Activated naive CD4-positive, alpha-beta T cell treated with anti-CD3 and anti-CD28 coated beads, Interleukin-2, amount 50 U/mL, for 24 hours (primary cell): ENCODE measurements around the gene TRIM38.

ENCODE experiments used
- H3K27ac Mint-ChIP-seq: one replicate; pipeline ENCODE4 v1.8.0; 2021; ENCODE audit warnings: mild to moderate bottlenecking, mixed read lengths
- H3K27me3 Mint-ChIP-seq: one replicate; pipeline ENCODE4 v1.8.0; 2021; ENCODE audit warnings: mixed read lengths
- H3K36me3 Mint-ChIP-seq: one replicate; pipeline ENCODE4 v1.8.0; 2021; ENCODE audit warnings: mixed read lengths
- H3K4me1 Mint-ChIP-seq: one replicate; pipeline ENCODE4 v1.8.0; 2021; ENCODE audit warnings: mixed read lengths
- H3K4me3 Mint-ChIP-seq: one replicate; pipeline ENCODE4 v1.8.0; 2021; ENCODE audit warnings: mild to moderate bottlenecking, mixed read lengths
- H3K9me3 Mint-ChIP-seq: one replicate; pipeline ENCODE4 v1.8.0; 2021; ENCODE audit warnings: mixed read lengths

Gene TRIM38

DNA sequence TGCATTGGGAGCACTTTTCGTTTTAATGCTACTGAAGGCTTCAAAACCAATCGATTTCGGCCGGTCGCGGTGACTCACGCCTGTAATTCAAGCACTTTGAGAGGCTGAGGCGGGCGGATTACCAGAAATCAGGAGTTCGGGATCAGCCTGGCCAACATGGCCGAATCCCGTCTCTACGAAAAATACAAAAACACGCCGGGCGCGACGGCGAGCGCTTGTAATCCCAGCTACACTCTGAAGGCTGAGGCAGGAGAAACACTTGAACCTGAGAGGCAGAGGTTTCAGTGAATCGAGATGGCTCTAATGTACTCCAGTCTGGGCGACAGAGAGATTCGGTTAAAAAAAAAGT, 58.4 kb downstream of the TRIM38 start:
- H3K4me1 Mint-ChIP-seq: peaks cover 56% of the 10 kb centered on the region
- peak overlapping the region; percentile 89 for H3K27ac Mint-ChIP-seq
- H3K9me3 Mint-ChIP-seq: no peaks in the 10 kb centered on the region
- H3K4me3 Mint-ChIP-seq: peak overlapping the region; percentile 93
- H3K27me3 Mint-ChIP-seq: no peaks in the 10 kb centered on the region
- no peaks in the 10 kb centered on the region for H3K36me3 Mint-ChIP-seq

DNA sequence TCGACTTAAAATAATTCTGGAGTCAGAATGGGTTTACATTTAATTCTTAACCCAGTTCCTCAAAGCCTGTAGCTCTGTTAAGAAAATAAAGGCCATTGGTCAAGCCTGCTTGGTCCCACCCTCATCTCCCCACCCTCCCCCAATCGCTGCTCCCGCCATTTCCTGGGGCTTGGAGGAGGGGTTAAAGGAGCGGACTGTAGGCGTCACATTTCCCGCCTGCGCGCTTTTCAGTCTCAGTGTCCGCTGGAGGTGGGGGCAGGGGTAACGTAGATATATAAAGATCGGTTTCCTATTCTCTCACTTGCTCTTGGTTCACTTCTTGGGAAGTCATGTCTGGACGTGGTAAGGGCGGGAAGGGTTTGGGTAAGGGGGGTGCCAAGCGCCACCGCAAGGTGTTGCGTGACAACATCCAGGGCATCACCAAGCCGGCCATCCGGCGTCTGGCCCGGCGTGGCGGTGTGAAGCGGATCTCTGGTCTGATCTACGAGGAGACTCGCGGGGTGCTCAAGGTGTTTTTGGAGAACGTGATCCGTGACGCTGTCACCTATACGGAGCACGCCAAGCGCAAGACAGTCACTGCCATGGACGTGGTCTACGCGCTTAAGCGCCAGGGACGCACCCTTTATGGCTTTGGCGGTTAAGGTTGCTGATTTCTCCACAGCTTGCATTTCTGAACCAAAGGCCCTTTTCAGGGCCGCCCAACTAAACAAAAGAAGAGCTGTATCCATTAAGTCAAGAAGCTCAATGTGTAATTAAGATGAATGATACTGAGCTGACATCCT, 58.9 kb downstream of the TRIM38 start:
- Mint-ChIP-seq H3K36me3 (no peaks in the 10 kb centered on the region), H3K27me3 (no peaks in the 10 kb centered on the region), H3K4me3 (peak overlapping the region; percentile 93), H3K4me1 (peaks cover 62% of the 10 kb centered on the region), H3K27ac (peak overlapping the region; percentile 98), H3K9me3 (no peaks in the 10 kb centered on the region)

DNA sequence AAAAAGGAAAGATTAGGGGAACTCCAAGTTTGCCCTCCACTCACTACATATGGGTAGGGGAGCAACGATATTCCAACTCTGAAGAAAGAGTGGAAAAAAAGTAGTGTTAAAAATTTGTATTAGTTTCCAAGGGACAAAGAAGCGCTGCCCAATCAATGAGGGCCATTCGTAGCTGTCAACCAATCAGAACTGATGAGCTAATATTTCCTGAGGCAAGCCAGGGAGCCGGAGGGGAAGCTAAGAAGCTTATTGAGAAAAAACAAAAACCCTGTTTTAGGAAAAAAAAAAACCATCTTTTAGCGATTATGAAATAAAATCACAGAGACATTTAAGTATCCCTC, 59.5 kb downstream of the TRIM38 start:
- no peaks in the 10 kb centered on the region for H3K27me3 Mint-ChIP-seq
- H3K27ac Mint-ChIP-seq: peak overlapping the region; percentile 98
- H3K4me3 Mint-ChIP-seq: peak overlapping the region; percentile 93
- H3K9me3 Mint-ChIP-seq: no peaks in the 10 kb centered on the region
- H3K36me3 Mint-ChIP-seq: no peaks in the 10 kb centered on the region
- H3K4me1 Mint-ChIP-seq: peaks cover 66% of the 10 kb centered on the region

DNA sequence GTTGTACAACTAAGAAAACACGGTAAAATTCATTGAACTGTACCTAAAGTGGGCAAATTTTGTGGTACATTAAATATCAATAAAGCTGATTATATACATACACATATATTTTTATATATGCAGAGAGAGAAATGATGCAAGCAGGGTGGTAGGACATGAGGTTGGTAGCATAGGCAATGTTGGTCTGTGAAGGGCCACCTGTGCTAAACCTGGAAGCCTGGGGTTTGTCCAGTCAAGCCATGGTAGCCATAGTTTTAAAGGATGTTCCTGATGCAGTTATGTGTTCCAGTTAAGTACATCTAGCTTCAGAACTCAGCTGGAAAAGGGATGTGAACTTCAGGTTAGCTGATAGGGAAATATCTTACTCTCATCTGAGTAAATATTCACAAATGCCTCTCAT, 60.1 kb downstream of the TRIM38 start:
- no peaks in the 10 kb centered on the region for H3K36me3 Mint-ChIP-seq

DNA sequence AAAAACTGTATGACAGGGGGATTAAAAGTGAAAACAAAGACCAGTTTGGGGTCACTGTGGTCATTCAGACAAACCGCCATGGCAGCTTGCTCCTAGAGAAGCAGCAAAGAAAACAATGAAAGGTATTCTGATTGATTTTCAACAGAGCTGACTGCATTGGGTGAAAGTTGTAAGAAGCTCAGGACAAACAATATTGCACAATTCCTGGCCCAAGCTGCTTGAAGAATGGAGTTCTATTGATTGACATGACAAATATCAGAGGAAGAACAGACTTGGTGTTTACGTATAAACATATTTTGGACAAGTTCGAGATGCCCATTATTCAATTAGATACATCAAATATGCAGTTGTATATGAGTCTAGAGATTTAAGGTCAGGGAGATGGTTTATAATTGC, 62.0 kb downstream of the TRIM38 start:
- Mint-ChIP-seq H3K9me3 (no peaks in the 10 kb centered on the region), H3K36me3 (no peaks in the 10 kb centered on the region), H3K27ac (peak overlapping the region; percentile 78), H3K4me3 (no peak overlapping the region), H3K27me3 (no peaks in the 10 kb centered on the region), H3K4me1 (peaks cover 68% of the 10 kb centered on the region)

More for the DNA sequence above, 60.1 kb downstream of the TRIM38 start:
- no peaks in the 10 kb centered on the region for H3K9me3 Mint-ChIP-seq
- peaks cover 66% of the 10 kb centered on the region for H3K4me1 Mint-ChIP-seq
- no peaks in the 10 kb centered on the region for H3K27me3 Mint-ChIP-seq
- H3K4me3 Mint-ChIP-seq: peak overlapping the region; percentile 93
- no peak overlapping the region for H3K27ac Mint-ChIP-seq

DNA sequence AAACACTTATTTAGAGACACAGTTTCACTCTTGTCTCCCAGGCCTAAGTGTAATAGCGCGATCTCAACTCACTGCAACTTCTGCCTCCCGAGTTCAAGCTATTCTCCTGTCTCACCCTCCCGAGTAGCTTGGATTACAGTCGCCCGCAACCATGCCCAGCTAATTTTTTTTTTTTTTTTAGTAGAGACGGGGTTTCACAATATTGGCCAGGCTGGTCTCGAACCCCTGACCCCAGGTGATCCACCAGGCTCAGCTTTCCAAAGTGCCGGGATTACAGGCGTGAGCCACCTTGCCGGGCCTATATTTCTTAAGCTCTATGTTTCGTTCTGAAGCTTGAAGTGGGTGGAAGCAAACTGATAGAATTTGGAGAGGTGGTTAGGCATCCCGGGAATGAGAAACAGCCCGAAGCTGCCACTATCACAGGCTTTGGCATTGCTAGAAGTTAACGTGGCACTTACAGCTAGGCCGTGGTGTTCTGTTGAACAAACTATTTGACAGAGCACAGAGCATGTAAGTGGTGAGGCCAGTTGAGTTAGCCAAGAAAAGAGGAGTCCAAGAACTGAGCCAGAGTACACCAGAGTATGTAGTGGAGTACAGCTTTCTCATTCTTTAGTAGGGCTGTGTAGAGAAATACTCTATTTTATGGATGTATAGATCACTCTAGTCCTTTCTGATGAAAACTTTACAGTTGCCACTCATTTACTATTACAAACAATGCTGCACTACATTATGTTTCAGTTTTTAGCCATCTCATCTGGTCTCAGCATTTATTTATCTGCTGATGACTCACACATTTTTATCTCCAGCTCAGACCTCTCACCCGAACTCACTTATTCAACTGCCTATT, 62.7 kb downstream of the TRIM38 start:
- peak overlapping the region; percentile 96 for H3K27ac Mint-ChIP-seq
- H3K27me3 Mint-ChIP-seq: no peaks in the 10 kb centered on the region
- H3K9me3 Mint-ChIP-seq: no peaks in the 10 kb centered on the region
- peaks cover 64% of the 10 kb centered on the region for H3K4me1 Mint-ChIP-seq
- peak overlapping the region; percentile 86 for H3K4me3 Mint-ChIP-seq
- H3K36me3 Mint-ChIP-seq: no peaks in the 10 kb centered on the region

DNA sequence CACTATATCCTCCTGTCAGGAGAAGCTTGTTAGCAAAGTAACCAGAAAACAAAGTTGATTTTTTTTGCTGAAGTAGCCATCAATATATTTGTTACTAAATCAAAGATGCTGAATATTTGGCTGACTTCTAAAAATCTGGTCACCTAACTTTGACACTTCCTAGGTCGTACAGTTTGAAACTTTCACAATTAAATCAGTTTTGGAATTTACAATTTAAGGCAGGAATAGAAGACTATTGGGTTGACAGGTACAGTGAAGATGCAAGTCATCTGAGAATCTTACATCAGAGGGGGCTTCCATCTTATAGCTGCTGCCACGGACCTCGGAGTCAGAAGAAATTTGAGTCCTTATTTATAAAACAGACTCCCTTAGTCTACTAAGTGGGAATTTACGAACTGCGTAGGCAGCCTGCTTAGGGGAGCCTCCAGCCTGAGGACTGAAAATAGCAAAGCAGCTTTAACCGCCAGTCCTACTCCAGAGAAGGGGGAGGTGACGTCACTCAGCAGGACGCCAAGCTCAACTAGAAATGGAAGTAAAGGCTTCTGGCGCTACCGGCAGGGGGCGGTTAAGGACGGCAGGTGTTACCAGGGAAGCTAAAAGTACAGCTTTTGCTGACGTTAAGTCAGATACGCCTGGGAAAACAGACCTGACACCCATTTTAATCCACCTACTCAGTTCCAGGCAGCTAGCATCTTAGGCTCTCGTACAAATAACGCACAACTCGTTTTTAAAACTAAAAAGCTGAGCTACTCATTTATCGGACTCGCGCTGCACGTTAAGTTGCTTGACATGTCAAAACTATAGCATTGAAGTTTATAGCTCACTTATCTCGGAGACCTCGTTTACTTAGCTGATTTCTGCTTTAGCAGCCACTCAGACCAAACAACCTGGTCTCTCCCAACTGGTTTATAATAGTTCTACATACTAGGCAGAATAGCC, 63.6 kb downstream of the TRIM38 start:
- H3K9me3 Mint-ChIP-seq: no peaks in the 10 kb centered on the region
- H3K27ac Mint-ChIP-seq: peak overlapping the region; percentile 96
- H3K4me3 Mint-ChIP-seq: peak overlapping the region; percentile 86
- no peaks in the 10 kb centered on the region for H3K27me3 Mint-ChIP-seq
- H3K4me1 Mint-ChIP-seq: peaks cover 64% of the 10 kb centered on the region
- H3K36me3 Mint-ChIP-seq: no peaks in the 10 kb centered on the region

DNA sequence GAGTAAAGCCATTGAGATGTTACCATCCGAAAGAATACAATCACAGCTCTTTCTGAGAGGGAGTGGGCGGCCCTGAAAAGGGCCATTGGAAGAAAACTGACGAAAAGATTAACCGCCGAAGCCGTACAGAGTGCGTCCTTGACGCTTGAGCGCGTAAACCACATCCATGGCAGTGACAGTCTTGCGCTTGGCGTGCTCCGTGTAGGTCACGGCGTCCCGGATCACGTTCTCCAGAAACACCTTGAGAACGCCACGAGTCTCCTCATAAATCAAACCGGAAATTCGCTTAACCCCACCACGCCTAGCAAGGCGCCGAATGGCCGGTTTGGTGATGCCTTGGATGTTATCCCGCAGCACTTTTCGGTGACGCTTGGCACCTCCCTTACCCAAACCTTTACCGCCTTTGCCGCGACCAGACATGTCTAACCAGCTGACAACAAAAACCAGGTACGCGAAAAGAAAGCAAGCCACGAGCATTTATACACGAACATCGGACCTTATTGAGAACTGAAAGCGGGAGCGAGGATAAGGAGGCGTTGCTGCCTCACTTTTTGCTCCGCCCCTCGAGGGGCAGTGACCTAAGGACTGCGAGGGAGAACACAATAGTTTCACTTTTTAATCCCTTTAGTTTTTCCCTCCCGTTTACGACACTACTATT, 64.4 kb downstream of the TRIM38 start:
- Mint-ChIP-seq H3K4me1 (peaks cover 66% of the 10 kb centered on the region), H3K9me3 (no peaks in the 10 kb centered on the region), H3K36me3 (no peaks in the 10 kb centered on the region), H3K4me3 (peak overlapping the region; percentile 86), H3K27me3 (no peaks in the 10 kb centered on the region), H3K27ac (peak overlapping the region; percentile 96)

DNA sequence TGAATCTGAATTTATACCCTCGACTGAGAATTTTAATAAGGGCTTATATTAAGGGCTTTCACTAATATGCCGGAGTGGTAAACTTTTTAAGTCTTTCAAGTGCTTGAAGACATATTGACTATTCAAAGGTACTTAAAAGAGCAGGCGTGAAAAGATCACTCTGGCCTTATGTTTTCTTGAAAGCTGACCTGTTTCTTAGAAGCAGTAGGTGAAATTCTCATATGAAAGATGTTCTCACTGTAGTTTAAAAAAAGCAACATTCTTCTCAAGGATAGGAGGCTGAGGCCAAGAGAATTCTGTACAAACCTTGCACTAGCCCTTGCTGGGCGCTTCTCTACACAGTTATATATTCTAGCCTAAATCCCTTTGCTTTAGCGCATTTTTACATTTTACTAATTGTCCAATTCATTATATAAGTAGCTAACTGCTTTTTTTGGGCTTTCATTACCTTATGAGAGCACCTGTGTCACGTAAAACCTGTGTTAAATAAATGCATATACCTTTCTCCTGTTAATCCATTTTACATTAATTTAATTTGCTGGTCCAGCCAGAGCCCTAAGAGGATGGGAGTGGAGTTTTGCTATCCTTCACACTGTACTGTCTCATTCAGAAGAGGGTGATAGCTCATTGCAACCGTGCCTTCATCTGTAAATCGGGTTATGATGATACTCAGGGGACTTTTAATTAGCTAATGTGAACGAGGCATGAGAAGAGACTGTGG, 65.0 kb downstream of the TRIM38 start:
- Mint-ChIP-seq H3K4me1 (peaks cover 66% of the 10 kb centered on the region), H3K27me3 (no peaks in the 10 kb centered on the region)

DNA sequence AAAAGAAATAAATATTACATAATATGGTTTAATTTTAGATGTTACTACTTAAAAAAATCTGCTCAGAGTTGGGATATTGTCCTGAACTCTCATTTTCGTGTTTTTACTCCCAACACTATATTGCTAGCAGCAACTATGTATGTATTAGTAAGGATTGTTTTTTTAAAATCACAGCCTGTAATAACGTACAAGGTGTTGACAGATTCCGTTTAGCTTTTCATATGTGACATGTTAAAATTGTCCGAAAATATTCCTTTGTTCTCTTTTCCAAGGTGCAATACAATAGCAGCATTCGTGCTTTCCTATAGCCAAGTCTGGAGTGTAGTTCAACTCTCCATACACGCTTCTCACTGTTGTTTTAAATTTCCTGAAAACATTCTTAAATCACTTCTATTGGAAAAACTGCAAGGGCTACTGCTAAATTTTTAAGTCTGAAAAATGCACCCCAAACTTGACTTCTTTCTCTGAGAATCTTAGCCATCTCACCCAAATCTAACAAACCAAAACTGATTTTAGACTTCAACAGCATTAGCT, 65.7 kb downstream of the TRIM38 start:
- no peaks in the 10 kb centered on the region for H3K36me3 Mint-ChIP-seq
- no peaks in the 10 kb centered on the region for H3K9me3 Mint-ChIP-seq
- H3K4me1 Mint-ChIP-seq: peaks cover 69% of the 10 kb centered on the region
- H3K4me3 Mint-ChIP-seq: peak overlapping the region; percentile 23
- H3K27ac Mint-ChIP-seq: no peak overlapping the region
- H3K27me3 Mint-ChIP-seq: no peaks in the 10 kb centered on the region

More for the DNA sequence above, 65.0 kb downstream of the TRIM38 start:
- no peaks in the 10 kb centered on the region for H3K9me3 Mint-ChIP-seq
- H3K27ac Mint-ChIP-seq: peak overlapping the region; percentile 96
- peak overlapping the region; percentile 86 for H3K4me3 Mint-ChIP-seq
- no peaks in the 10 kb centered on the region for H3K36me3 Mint-ChIP-seq

DNA sequence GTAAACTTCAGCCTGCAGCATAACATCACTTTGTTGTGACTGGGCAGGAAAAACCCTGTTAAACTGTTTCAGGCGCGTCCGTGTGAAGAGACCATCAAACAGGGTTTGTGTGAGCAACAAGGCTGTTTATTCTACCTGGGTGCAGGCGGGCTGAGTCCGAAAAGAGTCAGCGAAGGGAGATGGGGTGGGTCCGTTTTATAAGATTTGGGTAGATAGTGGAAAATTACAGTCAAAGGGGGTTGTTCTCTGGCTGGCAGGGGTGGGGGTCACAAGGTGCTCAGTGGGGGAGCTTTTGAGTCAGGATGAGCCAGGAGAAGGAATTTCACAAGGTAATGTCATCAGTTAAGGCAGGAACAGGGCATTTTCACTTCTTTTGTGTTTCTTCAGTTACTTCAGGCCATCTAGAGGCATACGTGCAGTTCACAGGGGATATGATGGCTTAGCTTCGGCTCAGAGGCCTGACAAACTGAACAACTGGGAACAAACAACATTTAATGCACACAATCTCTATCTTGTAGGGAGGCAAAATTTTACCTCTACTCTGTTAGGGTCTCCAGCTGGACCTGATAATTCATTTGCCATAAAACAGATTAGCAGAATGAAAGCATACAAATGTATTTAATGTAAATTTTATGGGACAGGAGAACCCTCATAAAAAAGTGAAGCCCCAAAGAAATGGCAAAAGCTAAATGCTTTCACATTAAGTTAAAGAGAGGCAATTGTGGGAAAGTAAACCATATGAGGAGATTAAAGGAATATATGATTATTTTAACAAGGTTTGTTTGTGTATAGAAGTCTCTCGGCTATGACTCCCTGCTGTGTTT, 66.4 kb downstream of the TRIM38 start:
- Mint-ChIP-seq H3K4me1 (peaks cover 75% of the 10 kb centered on the region), H3K36me3 (no peaks in the 10 kb centered on the region), H3K9me3 (no peaks in the 10 kb centered on the region), H3K27me3 (no peaks in the 10 kb centered on the region), H3K4me3 (peak overlapping the region; percentile 23), H3K27ac (no peak overlapping the region)

DNA sequence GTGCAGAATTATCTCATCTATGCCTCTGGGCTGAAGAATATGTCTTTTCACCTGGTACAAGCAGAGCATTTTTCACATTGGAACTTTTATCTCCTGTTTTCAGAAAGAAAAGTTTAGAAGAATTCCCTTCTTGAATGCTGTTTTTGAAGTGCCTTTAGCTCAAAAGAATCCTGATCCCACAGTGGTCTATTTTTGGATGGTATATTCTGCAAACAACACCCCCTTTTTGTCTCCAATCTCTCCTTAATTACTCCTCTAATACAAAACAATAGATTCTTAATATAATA, 66.9 kb downstream of the TRIM38 start:
- Mint-ChIP-seq H3K36me3 (no peaks in the 10 kb centered on the region), H3K4me1 (peaks cover 75% of the 10 kb centered on the region), H3K9me3 (no peaks in the 10 kb centered on the region), H3K27ac (no peak overlapping the region), H3K4me3 (no peak overlapping the region), H3K27me3 (no peaks in the 10 kb centered on the region)

DNA sequence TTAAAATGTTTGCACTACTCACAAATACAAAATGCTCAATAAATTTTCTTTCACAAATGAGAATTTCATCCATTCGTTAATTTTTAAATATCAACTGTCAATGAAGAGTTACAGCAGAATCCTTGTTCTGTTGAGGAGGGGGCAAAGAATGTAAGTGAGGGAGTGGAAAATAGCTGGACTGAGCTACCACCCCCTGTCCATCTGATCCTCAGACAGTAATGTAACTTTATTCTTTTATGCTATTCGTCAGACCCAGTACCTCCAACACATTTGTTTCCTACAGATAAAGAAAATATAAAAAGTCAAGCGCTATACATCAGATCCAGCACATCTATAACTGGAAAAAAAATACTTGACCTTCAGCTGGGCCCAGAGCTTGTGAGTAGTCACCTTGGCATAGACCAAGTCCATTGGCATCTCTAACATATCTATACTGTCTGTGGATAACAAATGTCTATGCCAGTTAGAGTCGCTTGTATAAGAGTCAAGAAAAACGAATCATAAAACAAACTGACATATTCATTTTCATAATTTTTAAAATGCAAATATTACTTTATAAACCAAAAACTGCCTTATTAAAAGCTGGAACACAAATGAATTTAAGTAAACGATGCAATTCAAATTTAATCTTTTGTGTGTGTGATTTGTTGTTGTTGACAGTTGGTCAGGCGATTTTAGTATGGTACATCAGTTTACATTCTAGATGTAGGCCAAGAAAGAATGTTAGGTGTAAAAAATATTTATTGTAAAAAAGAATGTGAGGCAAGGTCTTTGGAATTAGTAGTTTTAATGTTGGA, 67.5 kb downstream of the TRIM38 start:
- peak overlapping the region; percentile 41 for H3K27ac Mint-ChIP-seq
- H3K9me3 Mint-ChIP-seq: no peaks in the 10 kb centered on the region

More for the DNA sequence above, 67.5 kb downstream of the TRIM38 start:
- H3K27me3 Mint-ChIP-seq: no peaks in the 10 kb centered on the region
- no peaks in the 10 kb centered on the region for H3K36me3 Mint-ChIP-seq
- peaks cover 77% of the 10 kb centered on the region for H3K4me1 Mint-ChIP-seq
- no peak overlapping the region for H3K4me3 Mint-ChIP-seq
